GM12891 (cell line): Measurements from ENCODE around the gene ALDH3B1.

Source experiments
- POLR2A ChIP-seq: IDR thresholded peaks from 2 replicates; pipeline ENCODE4 v1.6.1; 2011; ENCODE audit warnings: low read depth, low read length, control low read depth
- POLR2AphosphoS5 ChIP-seq: IDR thresholded peaks from 2 replicates; pipeline ENCODE4 v1.6.1; 2011; ENCODE audit warnings: low read depth, low read length, control low read depth
- SPI1 ChIP-seq: IDR thresholded peaks from 2 replicates; pipeline ENCODE4 v1.6.1; 2011; ENCODE audit warnings: low read depth, low read length, control low read depth
- TAF1 ChIP-seq: IDR thresholded peaks from 2 replicates; pipeline ENCODE4 v1.6.1; 2011; ENCODE audit warnings: low read depth, low read length, control low read depth

DNA sequence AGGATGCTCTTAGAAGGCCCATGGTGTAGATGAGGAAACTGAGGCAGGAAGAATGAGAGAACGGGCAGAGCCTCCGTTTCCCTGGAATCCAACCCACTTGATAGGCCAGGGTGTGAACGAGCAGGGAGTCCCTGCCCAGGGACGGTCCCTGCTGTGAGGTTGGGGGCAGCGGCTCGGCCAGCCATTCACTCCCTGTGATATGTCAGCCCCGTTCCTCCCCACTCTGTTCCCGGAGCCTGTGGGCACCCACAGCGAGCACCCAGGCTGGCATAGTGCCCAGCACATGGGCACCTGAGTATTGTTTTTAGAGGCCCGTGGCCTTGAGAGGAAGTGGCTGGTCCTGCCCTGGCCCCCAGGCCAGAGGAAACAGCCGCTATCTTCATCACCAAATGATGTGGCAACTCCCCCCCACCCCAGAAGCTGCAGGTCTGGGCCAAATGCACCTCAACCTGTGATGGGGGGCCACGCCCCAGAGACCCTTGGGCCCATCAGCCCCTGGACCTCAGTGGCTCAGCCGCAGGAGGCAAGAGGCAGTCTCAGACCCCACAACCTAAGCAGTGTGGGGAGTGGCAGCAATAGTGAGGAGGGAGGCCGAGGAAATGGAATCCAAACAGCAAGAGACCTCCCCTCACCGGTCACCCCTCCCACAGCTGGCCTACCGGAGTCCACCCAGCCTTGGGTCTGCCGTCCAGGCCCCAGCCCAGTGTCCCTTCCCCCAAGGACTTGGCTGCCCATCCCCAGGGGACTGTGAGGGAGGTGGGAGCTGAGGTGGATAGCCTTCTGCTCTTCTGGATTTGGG lies 2.1 kb downstream of the ALDH3B1 start:
- TF ChIP-seq POLR2AphosphoS5: no peak
- no peak for TF ChIP-seq POLR2A
- no peak for TF ChIP-seq TAF1
- no peak for TF ChIP-seq SPI1
